GM23338 (cell line): ENCODE measurements around the gene PPDPF. TPM values are rescaled to one million over a fixed set of nuclear protein-coding genes. Genes with fewer than 3 reads are reported as not detected.

ENCODE experiments used
- ATAC-seq: fragments of 200-7000 bp; cut with Tn5 transposase; 3 replicates; pipeline ENCODE4 v1.9.1; 2020
- DNase-seq: peaks from one replicate; pipeline ENCODE4 v3.0.0-alpha.2; 2015; ENCODE audit warnings: low spot score
- H2AFZ ChIP-seq: fragments of 200-600 bp; sonication (generic); 2 replicates; pipeline ENCODE4 v1.8.0; 2016; ENCODE audit warnings: antibody characterized with exemption, mild to moderate bottlenecking, moderate library complexity
- H3F3A ChIP-seq: fragments of 200-600 bp; sonication (generic); replicated peaks from 2 replicates; pipeline ENCODE4 v1.8.0; 2017; ENCODE audit warnings: antibody characterized with exemption, mixed run types, low read depth
- H3K27ac ChIP-seq: fragments of 200-600 bp; sonication (generic); 2 replicates; pipeline ENCODE4 v1.6.1; 2016; ENCODE audit warnings: low read depth
- H3K27me3 ChIP-seq: fragments of 200-600 bp; sonication (generic); 2 replicates; pipeline ENCODE4 v1.8.0; 2016; ENCODE audit warnings: mild to moderate bottlenecking, mixed run types, moderate library complexity; ENCODE audit not compliant: insufficient read depth
- H3K36me3 ChIP-seq: fragments of 200-600 bp; sonication (generic); 2 replicates; pipeline ENCODE4 v1.8.0; 2016; ENCODE audit warnings: mild to moderate bottlenecking; ENCODE audit not compliant: insufficient read depth
- H3K4me1 ChIP-seq: fragments of 200-600 bp; sonication (generic); 2 replicates; pipeline ENCODE4 v1.8.0; 2016; ENCODE audit warnings: mild to moderate bottlenecking, moderate library complexity; ENCODE audit not compliant: insufficient read depth
- H3K4me2 ChIP-seq: fragments of 200-600 bp; sonication (generic); 2 replicates; pipeline ENCODE4 v1.7.1; 2017; ENCODE audit warnings: mixed run types
- H3K4me3 ChIP-seq: fragments of 200-600 bp; sonication (generic); 2 replicates; pipeline ENCODE4 v1.6.1; 2016; ENCODE audit warnings: mixed run types
- H3K79me2 ChIP-seq: fragments of 200-600 bp; sonication (generic); replicated peaks from 2 replicates; pipeline ENCODE4 v1.8.0; 2017; ENCODE audit warnings: mild to moderate bottlenecking; ENCODE audit not compliant: insufficient read depth
- H3K9me2 ChIP-seq: fragments of 200-600 bp; sonication (generic); 2 replicates; pipeline ENCODE4 v1.8.0; 2017; ENCODE audit not compliant: insufficient read depth
- H4K20me1 ChIP-seq: fragments of 200-600 bp; sonication (generic); replicated peaks from 2 replicates; pipeline ENCODE4 v1.8.0; 2017; ENCODE audit warnings: mild to moderate bottlenecking; ENCODE audit not compliant: insufficient read depth
- H3K27ac Mint-ChIP-seq: 2 replicates; pipeline ENCODE4 v1.8.0; 2020; ENCODE audit warnings: inconsistent platforms, mild to moderate bottlenecking, moderate library complexity, mixed read lengths
- H3K27me3 Mint-ChIP-seq: 3 replicates; pipeline ENCODE4 v1.8.0; 2022; ENCODE audit warnings: low read depth, mild to moderate bottlenecking, moderate library complexity, mixed read lengths, inconsistent platforms; ENCODE audit not compliant: insufficient read depth, poor library complexity
- H3K36me3 Mint-ChIP-seq: 3 replicates; pipeline ENCODE4 v1.8.0; 2021; ENCODE audit warnings: low read depth, mild to moderate bottlenecking, inconsistent platforms, moderate library complexity, mixed read lengths
- H3K4me1 Mint-ChIP-seq: 3 replicates; pipeline ENCODE4 v1.8.0; 2020; ENCODE audit warnings: mild to moderate bottlenecking, inconsistent platforms, mixed read lengths
- H3K4me3 Mint-ChIP-seq: 3 replicates; pipeline ENCODE4 v1.8.0; 2021; ENCODE audit warnings: moderate library complexity, mild to moderate bottlenecking, inconsistent platforms, mixed read lengths
- H3K9me3 Mint-ChIP-seq: 3 replicates; pipeline ENCODE4 v1.8.0; 2020; ENCODE audit warnings: moderate library complexity, mild to moderate bottlenecking, inconsistent platforms, mixed read lengths
- CREB1 ChIP-seq: fragments of 250-450 bp; sonication (Bioruptor Pico); IDR thresholded peaks from 2 replicates; pipeline ENCODE4 v1.5.0; 2020; ENCODE audit warnings: low read depth, mild to moderate bottlenecking, moderate library complexity
- CTCF ChIP-seq, 2 experiments: fragments of 200-600 bp in 1 of 2; sonication (generic) in 1 of 2; conservative IDR thresholded peaks; 2 replicates each; pipeline versions ENCODE4 v1.5.1 to v1.6.1; 2016 to 2017; ENCODE audit warnings: antibody characterized with exemption in 2 of 2, low read depth in 2 of 2, mild to moderate bottlenecking in 2 of 2, moderate library complexity in 1 of 2
- ETS1 ChIP-seq: IDR thresholded peaks from 2 replicates; pipeline ENCODE4 v1.6.1; 2016; ENCODE audit warnings: antibody characterized with exemption
- EZH2 ChIP-seq: fragments of 200-600 bp; sonication (generic); IDR thresholded peaks from one replicate; pipeline ENCODE4 v1.8.0; 2017; ENCODE audit warnings: antibody characterized with exemption, mild to moderate bottlenecking, low read depth; ENCODE audit not compliant: unreplicated experiment
- EZH2phosphoT487 ChIP-seq: fragments of 200-600 bp; sonication (generic); IDR thresholded peaks from one replicate; pipeline ENCODE4 v1.8.1; 2018; ENCODE audit warnings: antibody characterized with exemption; ENCODE audit not compliant: unreplicated experiment
- JUNB ChIP-seq: IDR thresholded peaks from one replicate; pipeline ENCODE4 v1.6.1; 2016; ENCODE audit warnings: antibody characterized with exemption; ENCODE audit not compliant: unreplicated experiment
- NANOG ChIP-seq: IDR thresholded peaks from 2 replicates; pipeline ENCODE4 v1.6.1; 2016; ENCODE audit warnings: antibody characterized with exemption, borderline replicate concordance
- POLR2AphosphoS5 ChIP-seq: IDR thresholded peaks from 2 replicates; pipeline ENCODE4 v1.6.1; 2016; ENCODE audit warnings: antibody characterized with exemption, low read depth
- STAT1 ChIP-seq: IDR thresholded peaks from one replicate; pipeline ENCODE4 v1.6.1; 2016; ENCODE audit warnings: antibody characterized with exemption; ENCODE audit not compliant: unreplicated experiment
- ZNF114 ChIP-seq: fragments of 250-450 bp; sonication (Bioruptor Pico); IDR thresholded peaks from 2 replicates; pipeline ENCODE4 v1.5.0; 2020; ENCODE audit warnings: mild to moderate bottlenecking, moderate library complexity
- ZNF331 ChIP-seq: fragments of 250-450 bp; sonication (Bioruptor Pico); IDR thresholded peaks from 2 replicates; pipeline ENCODE4 v1.5.0; 2020; ENCODE audit warnings: low read depth, mild to moderate bottlenecking, moderate library complexity
- polyA plus RNA-seq: library from polyadenylated mRNA; unstranded; fragments of >200 nt; fragmentation: Nextera tagmentation; extraction: Ambion mirVana; gene quantifications from 2 replicates; pipeline ENCODE4 v1.2.1, GENCODE V29; 2016
- total RNA-seq: library from RNA; depleted of rRNA; stranded (reverse); fragments of >200 nt; shearing (Covaris generic); gene quantifications from 2 replicates; pipeline ENCODE4 v1.2.3, GENCODE V29; 2014
- TF ChIP-seq, protein P1 (sequence below): IDR thresholded peaks from one replicate; pipeline ENCODE4 v1.6.1; 2018; ENCODE audit warnings: antibody characterized with exemption; ENCODE audit not compliant: unreplicated experiment
- TF ChIP-seq, protein P2 (sequence below): fragments of 250-450 bp; sonication (Bioruptor Pico); IDR thresholded peaks from 2 replicates; pipeline ENCODE4 v1.5.0; 2020; ENCODE audit warnings: mild to moderate bottlenecking, moderate library complexity

PPDPF gene
- total and polyA plus RNA-seq, 2 experiments from 2014 or later = 83.9 to 141 TPM

DNA sequence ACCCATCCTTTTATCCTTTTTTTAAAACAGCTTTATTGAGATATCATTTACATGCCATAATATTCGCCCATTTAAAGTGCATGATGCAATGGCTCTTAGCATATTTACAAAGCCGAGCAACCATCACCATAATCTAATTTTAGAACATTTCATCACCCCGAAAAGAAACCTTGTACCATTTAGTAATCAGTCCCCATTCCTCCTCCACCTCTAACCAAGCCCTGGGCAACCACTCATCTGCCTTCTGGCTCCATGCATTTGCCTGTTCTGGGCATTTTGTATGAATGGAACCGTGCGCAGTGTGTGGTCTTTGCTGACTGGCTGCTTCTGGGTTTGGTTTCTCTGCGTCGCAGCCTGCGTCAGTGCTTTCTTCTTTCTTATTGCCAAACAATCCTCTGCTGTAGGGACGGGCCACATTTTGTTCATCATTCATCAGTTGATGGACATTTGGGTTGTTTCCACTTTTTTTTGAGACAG is 11.4 kb upstream of the PPDPF start:
- Histone ChIP-seq H3K36me3 (no peaks in the 10 kb centered on the region), H3K9me2 (no peaks in the 10 kb centered on the region), H3K4me2 (no peak overlapping the region), H4K20me1 (no peaks in the 10 kb centered on the region), H3K4me3 (no peak overlapping the region), H3K27ac (no peak overlapping the region), H3K4me1 (no peaks in the 10 kb centered on the region), H3K27me3 (no peaks in the 10 kb centered on the region), H2AFZ (no peak overlapping the region; the same call in 1 of the 2 replicates), H3K79me2 (no peaks in the 10 kb centered on the region), H3F3A (0 out of 2 replicates have a peak, but pooled peaks cover 3% of the 10 kb centered on the region)
- no peak for ATAC-seq
- Mint-ChIP-seq H3K9me3 (peaks cover 43% of the 10 kb centered on the region), H3K27ac (no peak overlapping the region), H3K27me3 (peaks cover 4% of the 10 kb centered on the region), H3K4me1 (peaks cover 3% of the 10 kb centered on the region; the same call in 1 of the 3 replicates), H3K4me3 (no peak overlapping the region), H3K36me3 (peaks cover 16% of the 10 kb centered on the region)
- DNase-seq = no peak
- TF ChIP-seq EZH2phosphoT487 = no peak
- no peak for TF ChIP-seq STAT1
- TF ChIP-seq POLR2AphosphoS5 = no peak
- no peak for TF ChIP-seq ZNF114
- TF ChIP-seq, protein P1, sequence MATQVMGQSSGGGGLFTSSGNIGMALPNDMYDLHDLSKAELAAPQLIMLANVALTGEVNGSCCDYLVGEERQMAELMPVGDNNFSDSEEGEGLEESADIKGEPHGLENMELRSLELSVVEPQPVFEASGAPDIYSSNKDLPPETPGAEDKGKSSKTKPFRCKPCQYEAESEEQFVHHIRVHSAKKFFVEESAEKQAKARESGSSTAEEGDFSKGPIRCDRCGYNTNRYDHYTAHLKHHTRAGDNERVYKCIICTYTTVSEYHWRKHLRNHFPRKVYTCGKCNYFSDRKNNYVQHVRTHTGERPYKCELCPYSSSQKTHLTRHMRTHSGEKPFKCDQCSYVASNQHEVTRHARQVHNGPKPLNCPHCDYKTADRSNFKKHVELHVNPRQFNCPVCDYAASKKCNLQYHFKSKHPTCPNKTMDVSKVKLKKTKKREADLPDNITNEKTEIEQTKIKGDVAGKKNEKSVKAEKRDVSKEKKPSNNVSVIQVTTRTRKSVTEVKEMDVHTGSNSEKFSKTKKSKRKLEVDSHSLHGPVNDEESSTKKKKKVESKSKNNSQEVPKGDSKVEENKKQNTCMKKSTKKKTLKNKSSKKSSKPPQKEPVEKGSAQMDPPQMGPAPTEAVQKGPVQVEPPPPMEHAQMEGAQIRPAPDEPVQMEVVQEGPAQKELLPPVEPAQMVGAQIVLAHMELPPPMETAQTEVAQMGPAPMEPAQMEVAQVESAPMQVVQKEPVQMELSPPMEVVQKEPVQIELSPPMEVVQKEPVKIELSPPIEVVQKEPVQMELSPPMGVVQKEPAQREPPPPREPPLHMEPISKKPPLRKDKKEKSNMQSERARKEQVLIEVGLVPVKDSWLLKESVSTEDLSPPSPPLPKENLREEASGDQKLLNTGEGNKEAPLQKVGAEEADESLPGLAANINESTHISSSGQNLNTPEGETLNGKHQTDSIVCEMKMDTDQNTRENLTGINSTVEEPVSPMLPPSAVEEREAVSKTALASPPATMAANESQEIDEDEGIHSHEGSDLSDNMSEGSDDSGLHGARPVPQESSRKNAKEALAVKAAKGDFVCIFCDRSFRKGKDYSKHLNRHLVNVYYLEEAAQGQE = no peak
- TF ChIP-seq EZH2 = no peak
- no peak for TF ChIP-seq CREB1 (CRISPR knock-in tag)
- no peak for TF ChIP-seq CTCF (conservative IDR thresholded peaks at IDR 0.05; ENCODE audit: low read depth in 2 of 2)
- TF ChIP-seq ZNF331 (CRISPR knock-in tag) = no peak
- TF ChIP-seq NANOG = no peak
- TF ChIP-seq JUNB = no peak
- TF ChIP-seq, protein P2, sequence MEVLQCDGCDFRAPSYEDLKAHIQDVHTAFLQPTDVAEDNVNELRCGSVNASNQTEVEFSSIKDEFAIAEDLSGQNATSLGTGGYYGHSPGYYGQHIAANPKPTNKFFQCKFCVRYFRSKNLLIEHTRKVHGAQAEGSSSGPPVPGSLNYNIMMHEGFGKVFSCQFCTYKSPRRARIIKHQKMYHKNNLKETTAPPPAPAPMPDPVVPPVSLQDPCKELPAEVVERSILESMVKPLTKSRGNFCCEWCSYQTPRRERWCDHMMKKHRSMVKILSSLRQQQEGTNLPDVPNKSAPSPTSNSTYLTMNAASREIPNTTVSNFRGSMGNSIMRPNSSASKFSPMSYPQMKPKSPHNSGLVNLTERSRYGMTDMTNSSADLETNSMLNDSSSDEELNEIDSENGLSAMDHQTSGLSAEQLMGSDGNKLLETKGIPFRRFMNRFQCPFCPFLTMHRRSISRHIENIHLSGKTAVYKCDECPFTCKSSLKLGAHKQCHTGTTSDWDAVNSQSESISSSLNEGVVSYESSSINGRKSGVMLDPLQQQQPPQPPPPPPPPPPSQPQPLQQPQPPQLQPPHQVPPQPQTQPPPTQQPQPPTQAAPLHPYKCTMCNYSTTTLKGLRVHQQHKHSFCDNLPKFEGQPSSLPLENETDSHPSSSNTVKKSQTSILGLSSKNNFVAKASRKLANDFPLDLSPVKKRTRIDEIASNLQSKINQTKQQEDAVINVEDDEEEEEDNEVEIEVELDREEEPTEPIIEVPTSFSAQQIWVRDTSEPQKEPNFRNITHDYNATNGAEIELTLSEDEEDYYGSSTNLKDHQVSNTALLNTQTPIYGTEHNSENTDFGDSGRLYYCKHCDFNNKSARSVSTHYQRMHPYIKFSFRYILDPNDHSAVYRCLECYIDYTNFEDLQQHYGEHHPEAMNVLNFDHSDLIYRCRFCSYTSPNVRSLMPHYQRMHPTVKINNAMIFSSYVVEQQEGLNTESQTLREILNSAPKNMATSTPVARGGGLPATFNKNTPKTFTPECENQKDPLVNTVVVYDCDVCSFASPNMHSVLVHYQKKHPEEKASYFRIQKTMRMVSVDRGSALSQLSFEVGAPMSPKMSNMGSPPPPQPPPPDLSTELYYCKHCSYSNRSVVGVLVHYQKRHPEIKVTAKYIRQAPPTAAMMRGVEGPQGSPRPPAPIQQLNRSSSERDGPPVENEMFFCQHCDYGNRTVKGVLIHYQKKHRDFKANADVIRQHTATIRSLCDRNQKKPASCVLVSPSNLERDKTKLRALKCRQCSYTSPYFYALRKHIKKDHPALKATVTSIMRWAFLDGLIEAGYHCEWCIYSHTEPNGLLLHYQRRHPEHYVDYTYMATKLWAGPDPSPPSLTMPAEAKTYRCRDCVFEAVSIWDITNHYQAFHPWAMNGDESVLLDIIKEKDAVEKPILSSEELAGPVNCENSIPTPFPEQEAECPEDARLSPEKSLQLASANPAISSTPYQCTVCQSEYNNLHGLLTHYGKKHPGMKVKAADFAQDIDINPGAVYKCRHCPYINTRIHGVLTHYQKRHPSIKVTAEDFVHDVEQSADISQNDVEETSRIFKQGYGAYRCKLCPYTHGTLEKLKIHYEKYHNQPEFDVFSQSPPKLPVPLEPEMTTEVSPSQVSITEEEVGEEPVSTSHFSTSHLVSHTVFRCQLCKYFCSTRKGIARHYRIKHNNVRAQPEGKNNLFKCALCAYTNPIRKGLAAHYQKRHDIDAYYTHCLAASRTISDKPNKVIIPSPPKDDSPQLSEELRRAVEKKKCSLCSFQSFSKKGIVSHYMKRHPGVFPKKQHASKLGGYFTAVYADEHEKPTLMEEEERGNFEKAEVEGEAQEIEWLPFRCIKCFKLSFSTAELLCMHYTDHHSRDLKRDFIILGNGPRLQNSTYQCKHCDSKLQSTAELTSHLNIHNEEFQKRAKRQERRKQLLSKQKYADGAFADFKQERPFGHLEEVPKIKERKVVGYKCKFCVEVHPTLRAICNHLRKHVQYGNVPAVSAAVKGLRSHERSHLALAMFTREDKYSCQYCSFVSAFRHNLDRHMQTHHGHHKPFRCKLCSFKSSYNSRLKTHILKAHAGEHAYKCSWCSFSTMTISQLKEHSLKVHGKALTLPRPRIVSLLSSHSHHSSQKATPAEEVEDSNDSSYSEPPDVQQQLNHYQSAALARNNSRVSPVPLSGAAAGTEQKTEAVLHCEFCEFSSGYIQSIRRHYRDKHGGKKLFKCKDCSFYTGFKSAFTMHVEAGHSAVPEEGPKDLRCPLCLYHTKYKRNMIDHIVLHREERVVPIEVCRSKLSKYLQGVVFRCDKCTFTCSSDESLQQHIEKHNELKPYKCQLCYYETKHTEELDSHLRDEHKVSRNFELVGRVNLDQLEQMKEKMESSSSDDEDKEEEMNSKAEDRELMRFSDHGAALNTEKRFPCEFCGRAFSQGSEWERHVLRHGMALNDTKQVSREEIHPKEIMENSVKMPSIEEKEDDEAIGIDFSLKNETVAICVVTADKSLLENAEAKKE (CRISPR knock-in tag) = no peak
- TF ChIP-seq ETS1 = no peak
